ENCODE data around the gene SH3BGRL3. TPM values are rescaled to one million over a fixed set of nuclear protein-coding genes. Genes with fewer than 3 reads are reported as not detected.

SH3BGRL3 gene
- polyA plus RNA-seq, 3 donors, result 478 to 1,744 (median 1,706) TPM

- H3K9ac ChIP-seq (ENCODE audit: insufficient read depth, low read length, poor library complexity, severe bottlenecking), result no peak overlapping the region
- Mint-ChIP-seq H3K9me3 (no peaks in the 10 kb centered on the region), H3K4me3 (peak overlapping the region; percentile 21 to 77), H3K27me3 (ENCODE audit: low read depth in 3 of 3) (peaks cover 0 to under 1% (median 0%) of the 10 kb centered on the region in 3 donors), H3K27ac (peak overlapping the region; percentile 78 to 92 (median 89)), H3K4me1 (peaks cover 28% of the 10 kb centered on the region), H3K36me3 (peaks cover 60 to 78% of the 10 kb centered on the region in 2 donors)
- no peaks in the 10 kb centered on the region for H4K20me1 ChIP-seq (ENCODE audit: insufficient read depth, low read length)
- H2AFZ ChIP-seq (ENCODE audit: insufficient read depth, low read depth, low read length, poor library complexity, severe bottlenecking), result peak overlapping the region; percentile 62
- no peak for TF ChIP-seq CTCF (IDR thresholded peaks at IDR 0.05)
- no peaks in the 10 kb centered on the region for H3K9me3 ChIP-seq (replicated peaks in 1 of 2; ENCODE audit: control insufficient read depth in 1 of 2, insufficient read depth in 1 of 2, low read length in 2 of 2)
- peak overlapping the region in 1 of 3 experiments; percentile 50 for H3K4me3 ChIP-seq (replicated peaks in 1 of 3; ENCODE audit: low read depth in 2 of 3, low read length in 3 of 3)
- H3K27me3 ChIP-seq (ENCODE audit: control insufficient read depth in 2 of 2, insufficient read depth in 2 of 2, low read length in 2 of 2), result no peaks in the 10 kb centered on the region
- peak overlapping the region; percentile 56 to 90 for H3K27ac ChIP-seq (ENCODE audit: low read depth in 1 of 2, low read length in 2 of 2)
- WGBS (ENCODE audit: insufficient coverage), result 18% methylated on average over 5 of the region's 5 CpGs
- H3K4me2 ChIP-seq (replicated peaks; ENCODE audit: extremely low read depth, low read length, poor library complexity, severe bottlenecking), result peak overlapping the region; percentile 46
- peak; percentile 75 to 85 (median 77) for DNase-seq
- H3K36me3 ChIP-seq (replicated peaks in 1 of 2; ENCODE audit: control insufficient read depth in 1 of 2, insufficient read depth in 2 of 2, low read length in 2 of 2), result peaks cover 33 to 70% of the 10 kb centered on the region in 2 donors
- H3K4me1 ChIP-seq (ENCODE audit: control insufficient read depth in 1 of 2, insufficient read depth in 2 of 2, low read length in 2 of 2), result peaks cover 29 to 31% of the 10 kb centered on the region in 2 donors
- peaks cover 28% of the 10 kb centered on the region for H3K79me2 ChIP-seq (ENCODE audit: insufficient read depth, low read length)
- intact Hi-C loops (cut with micrococcal nuclease), result no loop called here
Measured at GRCh38 chr1:26259578-26259977, 20.3 kb upstream of the SH3BGRL3 start.

GRCh38 chr1:26263212-26263611, 16.7 kb upstream of the SH3BGRL3 start:
- no peak overlapping the region for H3K4me3 Mint-ChIP-seq
- peaks cover 3 to 6% of the 10 kb centered on the region in 2 donors for H3K9me3 ChIP-seq (replicated peaks in 1 of 2; ENCODE audit: control insufficient read depth in 1 of 2, insufficient read depth in 1 of 2, low read length in 2 of 2)
- TF ChIP-seq CTCF (IDR thresholded peaks at IDR 0.05), result no peak
- no peak overlapping the region for H3K4me2 ChIP-seq (replicated peaks; ENCODE audit: extremely low read depth, low read length, poor library complexity, severe bottlenecking)
- 91% methylated on average over 5 of the region's 5 CpGs for WGBS (ENCODE audit: insufficient coverage)
- no peak for DNase-seq
- no peaks in the 10 kb centered on the region for H4K20me1 ChIP-seq (ENCODE audit: insufficient read depth, low read length)
- no peak overlapping the region for H3K27ac ChIP-seq (ENCODE audit: low read depth in 1 of 2, low read length in 2 of 2)
- H3K4me1 ChIP-seq (ENCODE audit: control insufficient read depth in 1 of 2, insufficient read depth in 2 of 2, low read length in 2 of 2), result peaks cover 26 to 28% of the 10 kb centered on the region in 2 donors
- no peak overlapping the region for H3K27ac Mint-ChIP-seq
- H3K36me3 ChIP-seq (replicated peaks in 1 of 2; ENCODE audit: control insufficient read depth in 1 of 2, insufficient read depth in 2 of 2, low read length in 2 of 2), result peaks cover 16 to 69% of the 10 kb centered on the region in 2 donors
- no peaks in the 10 kb centered on the region for H3K27me3 ChIP-seq (ENCODE audit: control insufficient read depth in 2 of 2, insufficient read depth in 2 of 2, low read length in 2 of 2)
- no peak overlapping the region for H3K4me3 ChIP-seq (replicated peaks in 1 of 3; ENCODE audit: low read depth in 2 of 3, low read length in 3 of 3)
- peaks cover 23% of the 10 kb centered on the region for H3K4me1 Mint-ChIP-seq
- H2AFZ ChIP-seq (ENCODE audit: insufficient read depth, low read depth, low read length, poor library complexity, severe bottlenecking), result no peak overlapping the region
- no peaks in the 10 kb centered on the region for H3K79me2 ChIP-seq (ENCODE audit: insufficient read depth, low read length)
- peaks cover 3 to 7% (median 4%) of the 10 kb centered on the region in 7 donors for H3K9me3 Mint-ChIP-seq
- H3K27me3 Mint-ChIP-seq (ENCODE audit: low read depth in 3 of 3), result peaks cover 0 to 2% (median 0%) of the 10 kb centered on the region in 3 donors
- no peak overlapping the region for H3K9ac ChIP-seq (ENCODE audit: insufficient read depth, low read length, poor library complexity, severe bottlenecking)
- intact Hi-C loops (cut with micrococcal nuclease), result no loop called here
- peaks cover 53 to 80% of the 10 kb centered on the region in 2 donors for H3K36me3 Mint-ChIP-seq
